Kidney (tissue), 14 donors: Measurements from ENCODE around the gene GTF3C2. TPM values are rescaled to one million over a fixed set of nuclear protein-coding genes. Genes with fewer than 3 reads are reported as not detected.

Source experiments
- DNase-seq, 5 donors: peaks; one replicate each; pipeline ENCODE4 v3.0.0-alpha.2; 2013 to 2020
- FAIRE-seq: peaks from 2 replicates; lab custom pipeline; 2012; peaks lifted over from hg19 to GRCh38; lab: Jason Lieb, UNC
- H3K27ac ChIP-seq, 2 donors: one replicate each; pipeline ENCODE4 v1.7.0; 2013; ENCODE audit warnings: low read depth in 2 of 2, low read length in 2 of 2, inconsistent platforms in 1 of 2
- H3K27me3 ChIP-seq: one replicate; pipeline ENCODE4 v1.7.1; 2013; ENCODE audit warnings: low read length, inconsistent platforms; ENCODE audit not compliant: control insufficient read depth, insufficient read depth
- H3K36me3 ChIP-seq, 3 donors: one replicate each; pipeline versions ENCODE4 v1.7.0 to v1.7.1; 2013; ENCODE audit warnings: low read length in 3 of 3, control low read depth in 1 of 3, inconsistent platforms in 1 of 3; ENCODE audit not compliant: insufficient read depth in 3 of 3, control insufficient read depth in 2 of 3
- H3K4me1 ChIP-seq, 3 donors: one replicate each; pipeline versions ENCODE4 v1.7.0 to v1.7.1; 2013; ENCODE audit warnings: low read length in 3 of 3, inconsistent platforms in 1 of 3, low read depth in 1 of 3; ENCODE audit not compliant: control insufficient read depth in 2 of 3, insufficient read depth in 2 of 3
- H3K4me3 ChIP-seq, 3 donors: one replicate each; pipeline versions ENCODE4 v1.7.0 to v1.8.1; 2013; ENCODE audit warnings: low read length in 3 of 3, control low read depth in 1 of 3, inconsistent platforms in 1 of 3
- H3K9ac ChIP-seq, 3 donors: one replicate each; pipeline versions ENCODE4 v1.7.0 to v1.7.1; 2013; ENCODE audit warnings: low read length in 3 of 3, control low read depth in 1 of 3, inconsistent platforms in 1 of 3
- H3K9me3 ChIP-seq, 3 donors: one replicate each; pipeline versions ENCODE4 v1.7.0 to v1.7.1; 2013; ENCODE audit warnings: low read length in 3 of 3, control low read depth in 1 of 3, inconsistent platforms in 1 of 3; ENCODE audit not compliant: control insufficient read depth in 2 of 3, insufficient read depth in 1 of 3
- CTCF ChIP-seq: IDR thresholded peaks from 3 replicates; pipeline ENCODE4 v1.5.1; 2012; ENCODE audit warnings: mild to moderate bottlenecking, moderate library complexity, borderline replicate concordance; ENCODE audit not compliant: insufficient read depth; ENCODE audit errors: extremely low read depth
- intact Hi-C: fragments of 100-400 bp; cut with DNase I; formaldehyde crosslinking; loops from one replicate; pipeline ENCODE4 v1.11.1; 2022
- polyA plus RNA-seq: library from polyadenylated mRNA; stranded (reverse); fragments of 350-450 nt; fragmentation: Illumina TruSeq; extraction: RNeasy Lipid Tissue Mini Kit (QIAGEN cat#74804); gene quantifications from one replicate; pipeline ENCODE4 v1.2.3, GENCODE V29; 2014; ENCODE audit warnings: low read depth, low replicate concordance; ENCODE audit not compliant: insufficient read depth
- total RNA-seq: library from RNA; stranded (reverse); fragmentation: NEBNext Ultra II Directional; extraction: Animal tissue kit (Norgen Biotek cat#: 25700); gene quantifications from one replicate; pipeline ENCODE4 v1.2.1, GENCODE V29; 2021
- donor health status: control.
- donor health status: control.
- donor health status: control.
- donor health status: control.
- donor health status: control.
- donor health status: DM: yes; HTN: yes; CAD: no.
- donor health status: Normal renal cell carcinoma (clear cell type).

GTF3C2 gene
- total and polyA plus RNA-seq, 2 donors from 2014 or later: 38.3 to 59.3 TPM

GRCh38 chr2:27347641-27348040 lies 8.9 kb downstream of the GTF3C2 start:
- H3K9ac ChIP-seq: no peak overlapping the region
- DNase-seq (no peak), FAIRE-seq (no peak)
- H3K27ac ChIP-seq: no peak overlapping the region
- H3K4me1 ChIP-seq: no peaks in the 10 kb centered on the region
- no peak for TF ChIP-seq CTCF
- no peaks in the 10 kb centered on the region for H3K27me3 ChIP-seq
- peaks cover 0 to 5% (median 2%) of the 10 kb centered on the region in 3 donors for H3K36me3 ChIP-seq
- no peak overlapping the region for H3K4me3 ChIP-seq
- intact Hi-C loops: no loop called here
- H3K9me3 ChIP-seq: no peaks in the 10 kb centered on the region

DNA sequence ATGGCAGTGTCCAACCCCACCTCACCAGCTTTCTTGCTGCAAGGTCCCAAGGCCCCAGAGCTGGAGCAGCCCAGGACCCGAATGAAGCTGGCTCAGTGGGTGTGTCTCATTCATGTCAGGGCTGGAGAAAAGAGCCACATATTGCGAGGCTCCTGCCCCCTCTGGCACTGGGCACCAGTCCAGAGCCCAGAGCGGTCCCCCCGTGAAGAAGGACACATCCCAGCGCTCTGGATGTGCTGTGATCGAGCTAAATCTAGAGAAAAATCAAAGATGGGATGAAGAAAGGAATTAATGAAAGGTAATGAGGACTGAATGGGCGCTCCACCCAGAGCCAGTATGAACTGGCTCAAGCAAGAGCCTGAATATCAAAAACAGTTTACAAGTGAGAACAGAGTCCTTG lies 20.4 kb downstream of the GTF3C2 start:
- no peak overlapping the region for H3K27ac ChIP-seq
- no peaks in the 10 kb centered on the region for H3K27me3 ChIP-seq
- H3K9me3 ChIP-seq: no peaks in the 10 kb centered on the region
- H3K36me3 ChIP-seq: peaks cover 9 to 44% (median 35%) of the 10 kb centered on the region in 3 donors
- FAIRE-seq: no peak
- peak in 1 of 5 donors; percentile 37 for DNase-seq
- no peaks in the 10 kb centered on the region for H3K4me1 ChIP-seq
- intact Hi-C loops: no loop called here
- H3K9ac ChIP-seq: no peak overlapping the region
- no peak for TF ChIP-seq CTCF
- no peak overlapping the region for H3K4me3 ChIP-seq

- intact Hi-C loops: no loop called here
- Histone ChIP-seq H3K9me3 (no peaks in the 10 kb centered on the region), H3K27me3 (no peaks in the 10 kb centered on the region), H3K4me3 (no peak overlapping the region), H3K36me3 (peaks cover 9 to 39% (median 36%) of the 10 kb centered on the region in 3 donors), H3K9ac (no peak overlapping the region), H3K27ac (no peak overlapping the region), H3K4me1 (no peaks in the 10 kb centered on the region)
- no peak for TF ChIP-seq CTCF
- FAIRE-seq (no peak), DNase-seq (peak in 1 of 5 donors; percentile 21)
Observed at GRCh38 chr2:27335311-27335710, 21.3 kb downstream of the GTF3C2 start.

DNA sequence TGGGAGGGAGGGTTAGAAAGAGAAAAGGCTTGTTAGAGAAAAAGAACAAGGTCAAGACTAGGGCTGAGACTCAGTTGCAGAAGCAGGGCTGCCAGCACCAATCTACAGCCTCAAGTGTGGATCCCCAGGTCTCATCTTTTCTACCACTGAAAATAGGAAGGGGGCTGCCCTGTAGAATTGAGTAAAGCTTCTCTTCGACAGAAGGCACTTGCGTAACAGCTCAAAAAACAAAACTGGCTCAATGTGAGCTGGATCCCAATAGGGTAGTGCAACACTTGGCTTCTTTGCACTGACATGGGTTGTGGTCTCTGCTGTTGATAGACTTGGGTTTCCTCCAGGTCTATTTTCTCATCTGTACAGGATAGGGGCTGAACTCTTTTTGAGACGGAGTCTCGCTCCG lies 31.8 kb downstream of the GTF3C2 start:
- Histone ChIP-seq H3K27me3 (no peaks in the 10 kb centered on the region), H3K9ac (no peak overlapping the region), H3K4me1 (peaks cover 0 to 11% (median 0%) of the 10 kb centered on the region in 3 donors), H3K36me3 (peaks cover 3 to 32% (median 18%) of the 10 kb centered on the region in 3 donors), H3K4me3 (no peak overlapping the region), H3K9me3 (no peaks in the 10 kb centered on the region), H3K27ac (no peak overlapping the region)
- no peak for TF ChIP-seq CTCF
- DNase-seq: no peak
- intact Hi-C loops: no loop called here
- no peak for FAIRE-seq
